Smooth muscle cell (in vitro differentiated cells): Measurements from ENCODE around the gene OR2D3. TPM values are rescaled to one million over a fixed set of nuclear protein-coding genes. Genes with fewer than 3 reads are reported as not detected.
A peak's percentile ranks its signal among the peaks of the same experiment; 100 is the strongest.

Experiments
- DNase-seq: peaks from one replicate; lab custom pipeline; 2025; ENCODE audit not compliant: unreplicated experiment; lab: John Stamatoyannopoulos, UW
- H2AFZ ChIP-seq: fragments of 200-600 bp; sonication (generic); 2 replicates; pipeline ENCODE4 v1.6.0; 2016; ENCODE audit warnings: antibody characterized with exemption, low read depth, mild to moderate bottlenecking
- H3F3A ChIP-seq: fragments of 200-600 bp; sonication (generic); 2 replicates; pipeline ENCODE4 v1.6.0; 2017; ENCODE audit warnings: antibody characterized with exemption, low read depth
- H3K27ac ChIP-seq: fragments of 200-600 bp; sonication (generic); 2 replicates; pipeline ENCODE4 v1.5.1; 2016; ENCODE audit warnings: low read depth, mild to moderate bottlenecking
- H3K27me3 ChIP-seq: fragments of 200-600 bp; sonication (generic); 2 replicates; pipeline ENCODE4 v1.6.1; 2016; ENCODE audit warnings: low read depth, mild to moderate bottlenecking
- H3K36me3 ChIP-seq: fragments of 200-600 bp; sonication (generic); 2 replicates; pipeline ENCODE4 v1.5.1; 2016; ENCODE audit warnings: low read depth
- H3K4me1 ChIP-seq: fragments of 200-600 bp; sonication (generic); 2 replicates; pipeline ENCODE4 v1.5.1; 2016; ENCODE audit warnings: low read depth
- H3K4me2 ChIP-seq: fragments of 200-600 bp; sonication (generic); 2 replicates; pipeline ENCODE4 v1.6.0; 2016; ENCODE audit warnings: mild to moderate bottlenecking
- H3K4me3 ChIP-seq: fragments of 200-600 bp; sonication (generic); 2 replicates; pipeline ENCODE4 v1.5.1; 2016; ENCODE audit warnings: mild to moderate bottlenecking
- H3K79me2 ChIP-seq: fragments of 200-600 bp; sonication (generic); 2 replicates; pipeline ENCODE4 v1.6.0; 2016; ENCODE audit warnings: low read depth, mild to moderate bottlenecking
- H3K9ac ChIP-seq: fragments of 200-600 bp; sonication (generic); 2 replicates; pipeline ENCODE4 v1.6.0; 2016; ENCODE audit warnings: low read depth
- H3K9me3 ChIP-seq: fragments of 200-600 bp; sonication (generic); replicated peaks from 2 replicates; pipeline ENCODE4 v1.5.1; 2016; ENCODE audit warnings: low read depth
- H4K20me1 ChIP-seq: fragments of 200-600 bp; sonication (generic); 2 replicates; pipeline ENCODE4 v1.6.0; 2016; ENCODE audit warnings: low read depth
- CTCF ChIP-seq: fragments of 200-600 bp; sonication (generic); IDR thresholded peaks from 2 replicates; pipeline ENCODE4 v1.5.1; 2017; ENCODE audit warnings: borderline replicate concordance, mild to moderate bottlenecking, antibody characterized with exemption; ENCODE audit not compliant: insufficient read depth, poor library complexity, severe bottlenecking
- WGBS: methylation state at CpG from one replicate; pipeline ENCODE4 v1.1.7; 2016; ENCODE audit warnings: low lambda C conversion rate; 5-methylcytosine and 5-hydroxymethylcytosine counted together
- polyA plus RNA-seq: library from polyadenylated mRNA; unstranded; fragments of >200 nt; fragmentation: Nextera tagmentation; extraction: Ambion mirVana; gene quantifications from 2 replicates; pipeline ENCODE4 v1.2.1, GENCODE V29; 2016
- total RNA-seq: library from RNA; depleted of rRNA; stranded (reverse); fragments of >200 nt; gene quantifications from 2 replicates; pipeline ENCODE4 v1.2.3, GENCODE V29; 2014

The OR2D3 gene
- total and polyA plus RNA-seq, 2 experiments from 2014 or later: not detected

- DNase-seq: no peak
- H3K9me3 ChIP-seq: no peaks in the 10 kb centered on the region
- H3K4me3 ChIP-seq: no peak overlapping the region
- H3K27ac ChIP-seq: no peak overlapping the region
- H3K79me2 ChIP-seq: no peaks in the 10 kb centered on the region
- WGBS: 93% methylated on average over 3 of the region's 3 CpGs
- no peaks in the 10 kb centered on the region for H4K20me1 ChIP-seq
- H3K4me2 ChIP-seq: no peak overlapping the region
- H3K9ac ChIP-seq: no peak overlapping the region
- H3K4me1 ChIP-seq: no peaks in the 10 kb centered on the region
- H3K36me3 ChIP-seq: no peaks in the 10 kb centered on the region
- no peak for TF ChIP-seq CTCF
- no peaks in the 10 kb centered on the region for H3F3A ChIP-seq
- no peaks in the 10 kb centered on the region for H3K27me3 ChIP-seq
- H2AFZ ChIP-seq: no peak overlapping the region
These were observed 8.9 kb upstream of the OR2D3 start for GRCh38 chr11:6911948-6912347.

GRCh38 chr11:6919698-6920097, 1.1 kb upstream of the OR2D3 start:
- no peaks in the 10 kb centered on the region for H4K20me1 ChIP-seq
- no peak overlapping the region for H3K4me3 ChIP-seq
- H3F3A ChIP-seq: no peaks in the 10 kb centered on the region
- H3K27me3 ChIP-seq: no peaks in the 10 kb centered on the region
- H2AFZ ChIP-seq: no peak overlapping the region
- H3K79me2 ChIP-seq: no peaks in the 10 kb centered on the region
- H3K9ac ChIP-seq: no peak overlapping the region
- no peak overlapping the region for H3K27ac ChIP-seq
- H3K4me1 ChIP-seq: no peaks in the 10 kb centered on the region
- TF ChIP-seq CTCF: no peak
- WGBS: 45% methylated on average over 2 of the region's 2 CpGs
- no peak for DNase-seq
- no peaks in the 10 kb centered on the region for H3K36me3 ChIP-seq
- no peak overlapping the region for H3K4me2 ChIP-seq
- no peaks in the 10 kb centered on the region for H3K9me3 ChIP-seq

GRCh38 chr11:6925007-6925577, 4.3 kb downstream of the OR2D3 start:
- Histone ChIP-seq H3K27me3 (no peaks in the 10 kb centered on the region), H3K27ac (peak overlapping the region; percentile 82), H3K4me2 (peak overlapping the region; percentile 97), H3K36me3 (no peaks in the 10 kb centered on the region), H2AFZ (no peak overlapping the region), H3K4me3 (no peak overlapping the region), H3F3A (peaks cover 20% of the 10 kb centered on the region), H3K79me2 (no peaks in the 10 kb centered on the region), H4K20me1 (no peaks in the 10 kb centered on the region), H3K9me3 (no peaks in the 10 kb centered on the region), H3K9ac (no peak overlapping the region), H3K4me1 (peaks cover 14% of the 10 kb centered on the region)
- no peak for TF ChIP-seq CTCF
- no peak for DNase-seq

- H3K4me2 ChIP-seq: peak overlapping the region; percentile 97
- DNase-seq: no peak
- peaks cover 20% of the 10 kb centered on the region for H3F3A ChIP-seq
- TF ChIP-seq CTCF: no peak
- no peaks in the 10 kb centered on the region for H4K20me1 ChIP-seq
- peaks cover 14% of the 10 kb centered on the region for H3K4me1 ChIP-seq
- 52% methylated on average over 2 of the region's 2 CpGs for WGBS
- no peaks in the 10 kb centered on the region for H3K9me3 ChIP-seq
- no peaks in the 10 kb centered on the region for H3K79me2 ChIP-seq
- H3K4me3 ChIP-seq: peak overlapping the region; percentile 74
- H3K27ac ChIP-seq: peak overlapping the region; percentile 82
- no peaks in the 10 kb centered on the region for H3K36me3 ChIP-seq
- H2AFZ ChIP-seq: peak overlapping the region; percentile 97
- H3K9ac ChIP-seq: peak overlapping the region; percentile 26
- H3K27me3 ChIP-seq: no peaks in the 10 kb centered on the region
These were observed 4.9 kb downstream of the OR2D3 start for GRCh38 chr11:6925636-6926207.
